ENCODE measurements around the gene RPS10.

Gene RPS10

GRCh38 chr6:34370361-34370760, 55.5 kb downstream of the RPS10 start:
- H3K36me3 ChIP-seq (ENCODE audit: insufficient read depth, low read length) = peaks cover 6% of the 10 kb centered on the region; the same call in 1 of the 2 replicates
- ATAC-seq (ENCODE audit: insufficient read depth, low read depth) (no peak), DNase-seq (no peak)
- no peak overlapping the region for H3K9ac ChIP-seq (ENCODE audit: low read depth, low read length)
- no peaks in the 10 kb centered on the region for H3K4me1 ChIP-seq (ENCODE audit: insufficient read depth, low read length)
- no peak overlapping the region for H3K27ac ChIP-seq (ENCODE audit: low read length)
- no peak overlapping the region for H3K4me2 ChIP-seq (ENCODE audit: insufficient read depth, low read length)
- H4K20me1 ChIP-seq (ENCODE audit: insufficient read depth, low read length) = peaks cover 20% of the 10 kb centered on the region; the same call in 1 of the 2 replicates
- no peak overlapping the region for H2AFZ ChIP-seq (ENCODE audit: low read depth, low read length)
- no peak overlapping the region for H3K4me3 ChIP-seq (ENCODE audit: low read depth in 1 of 2, low read length in 2 of 2)
- no peaks in the 10 kb centered on the region for H3K9me3 ChIP-seq (ENCODE audit: insufficient read depth, low read length, severe bottlenecking)
- TF ChIP-seq EZH2 (IDR thresholded peaks at IDR 0.05; ENCODE audit: borderline replicate concordance, low read depth, low read length, severe bottlenecking) = no peak
- no peak for TF ChIP-seq CTCF (IDR thresholded peaks at IDR 0.05; ENCODE audit: borderline replicate concordance, extremely low read depth, low read length, poor library complexity, severe bottlenecking)
- no peaks in the 10 kb centered on the region for H3K27me3 ChIP-seq (ENCODE audit: insufficient read depth, low read length, poor library complexity)
- peaks cover 94% of the 10 kb centered on the region for H3K79me2 ChIP-seq (ENCODE audit: insufficient read depth, low read length)

DNA sequence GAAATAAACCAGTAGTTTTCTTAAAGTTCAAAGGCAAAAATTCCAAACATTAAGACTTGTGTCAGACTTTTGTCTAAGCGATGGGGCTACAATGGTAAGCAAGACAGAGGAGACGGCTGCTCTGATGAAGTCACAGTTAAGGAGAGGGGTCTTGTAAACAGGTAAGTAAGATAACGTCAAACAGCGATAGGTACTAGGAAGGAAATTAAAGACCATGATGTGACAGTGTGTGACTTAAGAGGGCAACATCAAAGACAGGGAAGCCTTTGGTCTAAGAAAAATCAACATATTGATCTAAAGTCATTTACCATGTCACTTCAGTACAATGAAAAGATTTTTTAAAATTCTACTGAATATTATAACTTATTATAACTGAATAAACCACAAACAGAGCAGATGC, 56.5 kb downstream of the RPS10 start:
- peaks cover 2% of the 10 kb centered on the region; the same call in 1 of the 2 replicates for H3K4me1 ChIP-seq (ENCODE audit: insufficient read depth, low read length)
- no peak overlapping the region for H3K4me2 ChIP-seq (ENCODE audit: insufficient read depth, low read length)
- H3K4me3 ChIP-seq (ENCODE audit: low read depth in 1 of 2, low read length in 2 of 2) = no peak overlapping the region
- H3K27me3 ChIP-seq (ENCODE audit: insufficient read depth, low read length, poor library complexity) = no peaks in the 10 kb centered on the region
- H3K9ac ChIP-seq (ENCODE audit: low read depth, low read length) = no peak overlapping the region
- no peak for DNase-seq
- H4K20me1 ChIP-seq (ENCODE audit: insufficient read depth, low read length) = peaks cover 22% of the 10 kb centered on the region; the same call in 1 of the 2 replicates
- H3K27ac ChIP-seq (ENCODE audit: low read length) = no peak overlapping the region
- no peak for TF ChIP-seq EZH2 (IDR thresholded peaks at IDR 0.05; ENCODE audit: borderline replicate concordance, low read depth, low read length, severe bottlenecking)
- no peak for TF ChIP-seq CTCF (IDR thresholded peaks at IDR 0.05; ENCODE audit: borderline replicate concordance, extremely low read depth, low read length, poor library complexity, severe bottlenecking)
- H3K9me3 ChIP-seq (ENCODE audit: insufficient read depth, low read length, severe bottlenecking) = no peaks in the 10 kb centered on the region
- peaks cover 92% of the 10 kb centered on the region for H3K79me2 ChIP-seq (ENCODE audit: insufficient read depth, low read length)
- H2AFZ ChIP-seq (ENCODE audit: low read depth, low read length) = no peak overlapping the region
- no peak for ATAC-seq (ENCODE audit: insufficient read depth, low read depth)
- H3K36me3 ChIP-seq (ENCODE audit: insufficient read depth, low read length) = peaks cover 6% of the 10 kb centered on the region; the same call in 1 of the 2 replicates
